CD4-positive, alpha-beta T cell treated with Interferon gamma for 1 hour (primary cell): Measurements from ENCODE around the gene ARL8B.
"Not testable (repeated sequence)": the region's sequence is repeated elsewhere in the genome, so short reads cannot be mapped to it uniquely, and the experiment has no call there.

Source experiments
- DNase-seq: peaks from one replicate; pipeline ENCODE4 v3.0.0-alpha.2; 2020

ARL8B gene

DNA sequence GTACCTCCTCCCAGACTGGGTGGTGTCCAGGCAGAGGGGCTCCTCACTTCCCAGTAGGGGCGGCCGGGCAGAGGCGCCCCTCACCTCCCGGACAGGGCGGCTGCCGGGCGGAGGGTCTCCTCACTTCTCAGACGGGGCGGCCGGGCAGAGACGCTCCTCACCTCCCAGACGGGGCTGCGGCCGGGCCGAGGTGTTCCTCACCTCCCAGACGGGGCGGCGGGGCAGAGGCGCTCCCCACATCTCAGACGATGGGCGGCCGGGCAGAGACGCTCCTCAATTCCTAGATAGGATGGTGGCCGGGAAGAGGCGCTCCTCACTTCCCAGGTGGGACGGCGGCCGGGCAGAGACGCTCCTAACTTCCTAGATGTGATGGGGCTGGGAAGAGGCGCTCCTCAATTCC, 8.4 kb upstream of the ARL8B start:
- DNase-seq, result not testable (repeated sequence)

DNA sequence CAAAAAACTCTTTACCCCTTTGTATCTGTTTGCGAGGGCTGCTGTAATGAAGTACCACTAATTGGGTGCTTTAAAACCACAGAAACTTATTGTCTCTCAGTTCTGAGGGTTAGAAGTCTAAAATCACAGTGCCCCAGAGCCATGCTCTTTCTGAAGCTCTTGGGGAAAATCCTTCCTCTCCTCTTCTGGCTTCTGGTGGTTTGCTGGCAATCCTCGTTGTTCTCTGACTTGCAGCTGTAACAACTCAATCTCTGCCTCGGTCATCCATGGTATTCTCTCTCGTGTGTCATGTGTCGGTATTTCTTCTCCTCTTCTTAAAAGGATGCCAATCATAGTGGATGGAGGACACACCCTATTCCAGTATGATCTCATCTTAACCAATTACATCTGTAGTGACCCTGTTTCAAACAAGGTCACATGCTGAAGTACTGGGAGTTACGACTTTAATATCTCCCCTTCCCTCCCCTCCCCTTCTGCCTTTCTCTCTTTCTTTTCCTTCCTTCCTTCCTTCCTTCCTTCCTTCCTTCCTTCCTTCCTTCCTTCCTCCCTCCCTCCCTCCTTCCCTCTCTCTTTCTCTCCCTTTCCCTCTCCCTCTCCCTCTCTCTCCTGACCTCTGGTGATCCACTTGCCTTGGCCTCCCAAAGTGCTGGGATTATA, 6.5 kb upstream of the ARL8B start:
- DNase-seq, result no peak

DNA sequence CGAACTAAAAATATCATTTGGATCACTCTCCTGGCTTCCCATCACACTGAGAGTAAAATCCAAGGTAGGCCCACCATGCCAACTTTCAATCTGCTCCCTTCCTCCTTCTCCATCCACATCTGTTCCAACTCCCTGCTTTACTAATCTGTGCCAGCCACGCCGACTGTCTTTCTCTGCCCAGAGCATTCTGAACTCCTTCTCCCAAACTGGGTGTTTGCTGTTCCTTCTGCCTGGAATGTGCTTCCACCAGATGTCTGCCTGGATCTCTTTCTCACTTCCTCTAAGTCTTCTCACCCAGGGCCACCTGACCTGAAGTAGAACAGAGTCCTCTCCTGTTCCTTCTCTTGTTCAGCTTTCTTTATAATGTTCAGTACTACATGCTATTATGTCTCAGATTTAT, 5.6 kb upstream of the ARL8B start:
- no peak for DNase-seq

- no peak for DNase-seq
These were observed 1.6 kb upstream of the ARL8B start for GRCh38 chr3:5120446-5120845.

- DNase-seq, result peak; percentile 47
These were observed 932 bp downstream of the ARL8B start for GRCh38 chr3:5122741-5123706.

DNA sequence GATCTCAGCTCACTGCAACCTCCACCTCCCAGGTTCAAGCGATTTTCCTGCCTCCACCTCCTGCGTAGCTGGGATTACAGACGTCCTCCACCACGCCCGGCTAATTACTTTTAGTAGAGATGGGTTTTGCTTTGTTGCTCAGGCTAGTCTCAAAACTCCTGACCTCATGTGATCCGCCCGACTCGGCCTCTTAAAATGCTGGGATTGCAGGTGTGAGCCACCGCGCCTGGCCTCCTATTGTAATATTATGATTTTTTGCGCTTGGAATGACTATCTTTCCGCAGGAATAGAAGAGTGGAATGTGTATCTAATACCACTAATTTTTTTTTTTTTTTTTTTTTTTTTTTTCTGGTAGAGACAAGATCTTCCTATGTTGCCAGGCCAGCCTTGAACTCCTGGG, 1.8 kb downstream of the ARL8B start:
- DNase-seq, result no peak

- DNase-seq, result no peak
These were observed 4.5 kb downstream of the ARL8B start for GRCh38 chr3:5126586-5126985.

- no peak for DNase-seq
These were observed 6.8 kb downstream of the ARL8B start for GRCh38 chr3:5128849-5129248.

DNA sequence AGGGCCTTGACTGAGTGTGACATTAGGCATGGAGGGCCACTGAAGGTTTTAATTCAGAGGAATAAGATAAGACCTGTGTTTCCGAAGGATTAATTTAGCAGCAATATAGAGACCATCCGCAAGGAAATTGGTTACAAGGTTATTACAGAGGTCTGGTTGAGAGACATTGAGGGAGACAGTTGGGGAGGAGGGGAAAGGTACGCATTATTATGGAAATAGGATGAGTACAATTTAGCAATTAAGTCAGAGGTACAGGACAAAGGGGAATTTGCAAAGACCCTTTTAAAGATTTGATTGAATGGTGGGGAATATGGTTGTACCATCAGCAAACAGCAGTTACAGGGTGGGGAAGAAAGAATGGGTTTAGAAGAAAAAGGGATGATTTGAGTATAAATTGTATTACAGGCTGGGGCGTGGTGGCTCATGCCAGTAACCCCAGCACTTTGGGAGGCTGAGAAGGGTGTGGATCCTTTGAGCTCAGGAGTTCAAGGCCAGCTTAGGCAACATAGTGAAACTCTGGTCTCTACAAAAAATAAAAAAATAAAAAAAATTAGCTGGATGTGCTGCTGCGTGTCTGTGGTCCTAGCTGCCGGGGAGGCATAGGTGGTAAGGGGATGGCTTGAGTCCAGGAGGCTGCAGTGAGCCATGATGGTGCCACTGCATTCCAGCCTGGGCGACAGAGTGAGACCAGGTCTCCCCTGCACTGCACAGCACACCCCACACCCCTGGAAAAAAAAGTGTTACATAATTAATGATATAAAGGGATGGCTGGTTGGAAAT, 11.3 kb downstream of the ARL8B start:
- DNase-seq, result no peak

DNA sequence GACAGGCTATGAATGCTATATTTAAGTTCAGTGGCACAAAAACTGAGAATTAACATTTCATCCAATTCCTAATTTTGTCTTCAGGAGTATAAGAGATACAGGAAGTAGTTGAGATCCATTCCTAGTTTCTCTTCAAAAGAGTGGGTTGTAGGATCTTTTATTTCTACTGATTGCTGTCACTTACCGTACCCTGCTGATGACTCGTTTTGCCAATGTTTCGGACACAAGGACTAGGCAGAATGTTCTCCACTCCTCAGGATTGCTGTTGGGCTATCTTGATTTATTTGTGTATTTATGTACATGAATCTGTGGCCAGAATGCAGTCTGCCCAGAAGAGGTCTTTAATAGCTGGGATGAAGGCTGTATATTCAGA, 11.9 kb downstream of the ARL8B start:
- no peak for DNase-seq

GRCh38 chr3:5134499-5134898, 12.4 kb downstream of the ARL8B start:
- no peak for DNase-seq

DNA sequence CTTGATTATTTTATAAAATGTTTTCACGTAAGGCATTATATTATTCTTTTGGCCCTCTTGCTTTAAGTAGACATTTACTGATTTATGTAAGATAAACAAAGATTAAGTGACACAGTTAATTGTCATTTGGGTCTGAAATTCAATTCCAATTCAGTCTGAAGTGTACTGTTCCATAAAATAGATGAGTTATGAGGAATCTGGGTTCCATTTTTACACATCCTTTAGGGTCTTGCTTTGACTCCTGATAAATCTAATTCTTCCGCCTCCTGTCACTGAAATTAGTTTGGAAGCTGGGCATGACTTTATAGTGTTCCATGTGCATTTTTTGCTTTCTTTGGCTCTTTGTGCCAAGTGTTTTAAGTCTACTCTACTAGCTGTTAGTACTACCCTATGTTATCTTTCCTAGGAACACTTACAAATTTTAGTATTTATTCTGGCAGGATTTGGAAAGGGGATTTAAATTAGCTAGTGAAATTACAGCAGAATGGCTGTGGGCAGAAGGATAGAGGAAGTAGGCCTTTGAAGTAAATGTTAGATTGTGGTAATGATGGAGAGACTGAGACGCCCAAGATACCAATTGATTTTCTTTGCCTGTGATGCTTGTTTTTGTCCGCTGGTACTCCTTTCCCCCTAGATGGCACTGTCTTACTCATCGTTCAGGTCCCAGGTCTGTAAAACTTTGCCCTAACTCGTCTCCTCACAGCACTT, 14.3 kb downstream of the ARL8B start:
- peak; percentile 46 for DNase-seq

DNA sequence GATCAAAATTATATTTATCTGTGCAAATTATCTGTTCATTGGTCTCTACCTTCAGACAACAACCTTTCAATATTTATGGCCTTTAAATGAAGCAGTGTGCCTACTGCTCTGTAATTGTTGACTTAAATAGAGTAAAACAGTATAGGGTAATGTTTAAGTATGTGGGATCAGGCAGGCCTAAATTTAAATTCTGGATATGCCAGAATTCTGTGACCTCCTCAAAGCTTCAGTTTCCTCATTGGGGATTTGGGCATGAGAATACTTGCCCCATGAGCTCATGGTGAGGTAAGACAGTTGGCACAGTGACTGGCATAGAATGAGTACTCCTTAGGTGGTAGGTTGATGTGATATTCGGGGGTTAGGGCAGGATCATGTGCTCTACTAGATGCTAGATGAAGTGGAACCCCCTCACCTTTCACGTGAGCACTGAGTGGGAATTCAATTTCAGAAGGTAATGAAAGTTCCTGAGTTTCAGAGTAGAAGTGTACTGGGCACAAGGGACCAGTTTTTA, 14.9 kb downstream of the ARL8B start:
- DNase-seq, result no peak

- no peak for DNase-seq
These were observed 16.3 kb downstream of the ARL8B start for GRCh38 chr3:5138214-5138981.

GRCh38 chr3:5140230-5140621, 18.1 kb downstream of the ARL8B start:
- DNase-seq, result peak; percentile 23

GRCh38 chr3:5140839-5141238, 18.7 kb downstream of the ARL8B start:
- no peak for DNase-seq

DNA sequence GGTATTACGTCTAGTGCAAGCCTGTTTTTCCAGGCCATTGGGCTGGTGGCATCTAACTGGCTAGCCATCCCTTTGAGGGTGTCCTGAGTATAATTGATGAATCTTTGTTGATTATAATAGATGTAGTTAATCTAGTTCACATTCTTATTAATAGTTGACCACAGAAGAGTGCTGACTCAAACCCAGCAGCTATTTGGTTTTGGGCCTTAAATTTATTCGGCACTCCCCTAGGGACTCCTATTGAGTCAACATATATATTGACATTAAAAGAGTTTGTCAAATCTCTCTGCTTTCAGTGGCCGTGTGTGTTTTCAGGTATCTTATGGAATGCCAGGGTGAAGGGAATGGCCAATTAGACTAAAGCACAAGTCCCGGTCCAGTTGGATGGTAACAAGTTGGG, 19.7 kb downstream of the ARL8B start:
- DNase-seq, result no peak

- no peak for DNase-seq
These were observed 21.4 kb downstream of the ARL8B start for GRCh38 chr3:5143464-5143863.

GRCh38 chr3:5144316-5144994, 22.4 kb downstream of the ARL8B start:
- DNase-seq, result no peak

DNA sequence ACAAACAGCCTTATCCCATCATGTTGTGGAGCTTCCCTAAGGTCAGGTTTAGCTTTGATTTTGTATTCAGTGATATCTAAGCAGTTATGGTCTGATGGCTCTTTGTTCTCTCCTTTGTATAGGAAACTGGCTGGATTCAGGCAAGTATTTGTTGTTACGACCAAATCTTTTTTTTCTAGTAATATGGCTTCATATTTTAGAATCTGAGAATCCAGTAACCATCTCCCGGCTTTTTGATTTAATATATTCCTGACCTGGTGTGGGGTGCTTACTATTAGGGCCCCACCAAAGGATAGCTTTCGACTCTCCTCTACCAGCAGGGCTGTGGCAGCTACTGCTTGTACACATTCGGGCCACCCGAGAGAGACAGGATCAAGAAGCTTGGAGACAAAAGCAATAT, 23.0 kb downstream of the ARL8B start:
- DNase-seq, result no peak

- not testable (repeated sequence) for DNase-seq
These were observed 25.1 kb downstream of the ARL8B start for GRCh38 chr3:5147152-5147551.
